Ishikawa (cell line): ENCODE results near the gene PACSIN2.

Source experiments
- CEBPB ChIP-seq: IDR thresholded peaks from 2 replicates; pipeline ENCODE4 v1.6.1; 2012
- EGR1 ChIP-seq: IDR thresholded peaks from 2 replicates; pipeline ENCODE4 v1.6.1; 2012
- EP300 ChIP-seq: IDR thresholded peaks from 2 replicates; pipeline ENCODE4 v1.6.1; 2012; ENCODE audit warnings: borderline replicate concordance
- MAX ChIP-seq: IDR thresholded peaks from 2 replicates; pipeline ENCODE4 v1.6.1; 2012
- NFIC ChIP-seq: IDR thresholded peaks from 2 replicates; pipeline ENCODE4 v1.6.1; 2012
- RAD21 ChIP-seq: IDR thresholded peaks from 2 replicates; pipeline ENCODE4 v1.6.1; 2012; ENCODE audit warnings: low read depth
- TEAD4 ChIP-seq: IDR thresholded peaks from 2 replicates; pipeline ENCODE4 v1.6.1; 2012
- USF1 ChIP-seq: IDR thresholded peaks from 2 replicates; pipeline ENCODE4 v1.6.1; 2012
- YY1 ChIP-seq: IDR thresholded peaks from 2 replicates; pipeline ENCODE4 v1.6.1; 2012; ENCODE audit warnings: low read depth
- ZBTB7A ChIP-seq: IDR thresholded peaks from 2 replicates; pipeline ENCODE4 v1.6.1; 2012; ENCODE audit warnings: low read depth
- TF ChIP-seq, protein P1 (sequence below): IDR thresholded peaks from 2 replicates; pipeline ENCODE4 v1.6.1; 2012; ENCODE audit warnings: low read depth, mild to moderate bottlenecking

GRCh38 chr22:42910221-42910942 is 104.6 kb downstream of the PACSIN2 start:
- no peak for TF ChIP-seq RAD21
- no peak for TF ChIP-seq ZBTB7A
- TF ChIP-seq, protein P1, sequence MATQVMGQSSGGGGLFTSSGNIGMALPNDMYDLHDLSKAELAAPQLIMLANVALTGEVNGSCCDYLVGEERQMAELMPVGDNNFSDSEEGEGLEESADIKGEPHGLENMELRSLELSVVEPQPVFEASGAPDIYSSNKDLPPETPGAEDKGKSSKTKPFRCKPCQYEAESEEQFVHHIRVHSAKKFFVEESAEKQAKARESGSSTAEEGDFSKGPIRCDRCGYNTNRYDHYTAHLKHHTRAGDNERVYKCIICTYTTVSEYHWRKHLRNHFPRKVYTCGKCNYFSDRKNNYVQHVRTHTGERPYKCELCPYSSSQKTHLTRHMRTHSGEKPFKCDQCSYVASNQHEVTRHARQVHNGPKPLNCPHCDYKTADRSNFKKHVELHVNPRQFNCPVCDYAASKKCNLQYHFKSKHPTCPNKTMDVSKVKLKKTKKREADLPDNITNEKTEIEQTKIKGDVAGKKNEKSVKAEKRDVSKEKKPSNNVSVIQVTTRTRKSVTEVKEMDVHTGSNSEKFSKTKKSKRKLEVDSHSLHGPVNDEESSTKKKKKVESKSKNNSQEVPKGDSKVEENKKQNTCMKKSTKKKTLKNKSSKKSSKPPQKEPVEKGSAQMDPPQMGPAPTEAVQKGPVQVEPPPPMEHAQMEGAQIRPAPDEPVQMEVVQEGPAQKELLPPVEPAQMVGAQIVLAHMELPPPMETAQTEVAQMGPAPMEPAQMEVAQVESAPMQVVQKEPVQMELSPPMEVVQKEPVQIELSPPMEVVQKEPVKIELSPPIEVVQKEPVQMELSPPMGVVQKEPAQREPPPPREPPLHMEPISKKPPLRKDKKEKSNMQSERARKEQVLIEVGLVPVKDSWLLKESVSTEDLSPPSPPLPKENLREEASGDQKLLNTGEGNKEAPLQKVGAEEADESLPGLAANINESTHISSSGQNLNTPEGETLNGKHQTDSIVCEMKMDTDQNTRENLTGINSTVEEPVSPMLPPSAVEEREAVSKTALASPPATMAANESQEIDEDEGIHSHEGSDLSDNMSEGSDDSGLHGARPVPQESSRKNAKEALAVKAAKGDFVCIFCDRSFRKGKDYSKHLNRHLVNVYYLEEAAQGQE, result no peak
- no peak for TF ChIP-seq EP300
- no peak for TF ChIP-seq MAX
- TF ChIP-seq TEAD4, result no peak
- no peak for TF ChIP-seq YY1
- no peak for TF ChIP-seq EGR1
- no peak for TF ChIP-seq CEBPB
- no peak for TF ChIP-seq USF1
- TF ChIP-seq NFIC, result no peak
